Left forelimb (tissue), 1 donor: ENCODE results near the gene DNAI1.
"Not testable (repeated sequence)": the region's sequence is repeated elsewhere in the genome, so short reads cannot be mapped to it uniquely, and the experiment has no call there.

Experiments used
- DNase-seq: peaks from one replicate; pipeline ENCODE4 v3.0.0-alpha.2; 2018; ENCODE audit warnings: low spot score

Gene DNAI1

GRCh38 chr9:34451135-34451534 lies 7.5 kb upstream of the DNAI1 start:
- DNase-seq: no peak

- DNase-seq: no peak
These were observed 7.1 kb upstream of the DNAI1 start for GRCh38 chr9:34451545-34451944.

DNA sequence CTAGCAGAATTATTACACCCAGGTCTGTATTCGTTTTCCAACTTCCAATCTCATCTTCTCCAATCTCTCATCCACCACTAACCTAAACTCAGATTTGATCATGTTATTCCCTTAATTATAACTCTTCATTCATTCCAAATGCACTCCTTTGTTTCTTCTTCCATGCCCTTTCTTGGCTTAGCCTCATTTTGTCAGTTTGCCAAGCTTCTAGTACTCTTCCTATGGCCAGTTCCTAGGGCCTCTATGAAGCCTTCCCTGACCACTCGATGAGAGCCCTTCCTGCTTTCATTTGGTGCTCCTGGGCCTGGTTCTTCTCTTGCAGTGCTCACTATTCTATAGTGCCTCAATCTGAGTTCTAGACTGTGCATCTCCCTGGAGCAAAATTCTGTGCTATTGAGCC lies 6.0 kb upstream of the DNAI1 start:
- DNase-seq: no peak

DNA sequence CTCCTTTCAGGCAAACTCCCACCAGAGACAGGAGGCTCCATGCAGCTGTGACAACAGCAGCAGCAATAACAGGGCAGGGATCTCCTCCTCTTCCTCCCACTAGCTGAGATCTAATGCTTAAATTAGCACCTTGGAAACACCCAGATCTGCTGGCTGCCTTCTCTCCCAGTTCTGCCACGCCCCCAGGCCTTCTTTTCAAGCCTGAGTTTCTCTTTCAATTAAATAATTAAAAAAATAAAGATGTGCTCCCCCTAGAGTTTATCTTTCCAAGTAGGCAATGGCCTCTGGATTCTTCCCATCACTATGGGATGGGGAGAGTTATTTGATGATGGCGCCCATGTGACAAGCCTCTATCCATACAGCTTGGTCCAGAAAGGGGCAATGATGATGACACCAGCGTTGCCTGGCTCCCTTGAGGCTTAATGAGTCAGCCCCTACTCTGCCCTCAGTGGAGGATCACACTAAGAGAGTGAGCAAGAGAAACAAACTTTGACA lies 4.0 kb upstream of the DNAI1 start:
- DNase-seq: no peak

- DNase-seq: no peak
These were observed 2.5 kb upstream of the DNAI1 start for GRCh38 chr9:34456151-34456550.

GRCh38 chr9:34456746-34457145 lies 1.9 kb upstream of the DNAI1 start:
- DNase-seq: no peak

DNA sequence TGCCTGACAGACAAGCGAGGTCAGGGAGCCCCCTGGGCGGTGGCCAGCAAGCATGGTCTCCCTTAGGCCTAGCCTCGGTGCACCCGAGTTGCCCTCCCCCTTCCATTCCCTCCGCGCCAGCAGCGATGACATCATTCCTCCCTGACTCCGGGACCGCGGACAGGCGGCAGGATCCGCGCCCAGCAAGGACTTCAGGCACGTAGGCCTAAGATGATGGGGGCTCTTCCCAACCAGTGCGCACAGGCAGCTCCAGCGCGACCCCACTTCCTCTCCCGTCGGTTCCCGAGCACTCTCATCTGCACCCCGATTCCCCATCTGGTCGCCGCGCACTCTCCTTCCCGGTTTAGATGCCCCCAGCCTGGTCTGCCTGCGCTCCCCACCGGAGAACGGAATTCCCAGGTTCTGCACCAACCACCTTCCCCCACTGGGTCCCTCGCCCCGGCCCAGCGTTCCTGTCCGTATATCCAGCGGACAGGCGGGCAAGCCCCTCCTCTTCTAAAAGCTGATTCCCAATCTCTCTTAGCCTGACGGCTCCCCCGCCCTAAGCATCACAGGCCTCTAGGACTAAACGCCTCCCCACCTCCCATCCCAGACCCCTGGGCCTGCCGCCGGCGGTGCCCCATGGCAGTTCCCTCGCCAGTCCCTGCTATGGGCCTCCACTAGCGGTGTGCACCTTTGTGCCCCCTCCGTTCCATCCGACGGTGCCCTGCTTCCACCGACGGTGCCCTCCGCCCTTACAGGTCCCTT lies 1.2 kb upstream of the DNAI1 start:
- DNase-seq: no peak

DNA sequence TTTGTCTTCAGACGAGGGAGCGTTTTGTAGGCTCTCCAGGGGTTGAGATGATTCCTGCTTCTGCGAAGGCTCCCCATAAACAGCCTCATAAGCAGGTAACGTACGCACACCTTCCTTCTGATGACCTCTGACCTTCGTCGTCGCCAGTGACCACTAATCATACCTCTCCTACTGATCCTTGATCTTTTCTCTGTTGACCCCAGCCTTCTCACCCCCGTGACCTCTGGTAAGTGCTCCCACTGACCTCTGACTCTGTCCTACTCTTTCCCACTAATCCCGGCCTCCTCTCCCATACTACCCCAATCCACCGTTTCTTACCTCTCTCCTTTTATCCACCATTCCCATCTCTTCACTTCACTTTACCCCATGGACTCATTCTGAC lies 345 bp downstream of the DNAI1 start:
- no peak for DNase-seq

DNA sequence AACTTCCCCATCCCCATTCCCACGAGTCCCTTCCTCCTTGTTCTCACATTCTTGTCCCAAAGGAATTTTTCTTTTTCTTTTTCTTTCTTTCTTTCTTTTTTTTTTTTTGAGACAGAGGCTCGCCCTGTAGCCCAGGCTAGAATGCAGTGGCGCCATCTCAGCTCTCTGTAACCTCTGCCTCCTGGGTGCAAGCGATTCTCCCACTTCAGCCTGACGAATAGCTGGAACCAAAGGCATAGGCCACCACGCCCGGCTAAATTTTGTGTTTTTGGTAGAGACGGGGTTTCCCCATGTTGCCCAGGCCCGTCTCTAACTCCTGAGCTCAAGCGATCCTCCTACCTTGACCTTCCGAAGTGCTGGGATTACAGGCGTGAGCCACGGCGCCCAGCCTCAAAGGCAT lies 751 bp downstream of the DNAI1 start:
- no peak for DNase-seq

DNA sequence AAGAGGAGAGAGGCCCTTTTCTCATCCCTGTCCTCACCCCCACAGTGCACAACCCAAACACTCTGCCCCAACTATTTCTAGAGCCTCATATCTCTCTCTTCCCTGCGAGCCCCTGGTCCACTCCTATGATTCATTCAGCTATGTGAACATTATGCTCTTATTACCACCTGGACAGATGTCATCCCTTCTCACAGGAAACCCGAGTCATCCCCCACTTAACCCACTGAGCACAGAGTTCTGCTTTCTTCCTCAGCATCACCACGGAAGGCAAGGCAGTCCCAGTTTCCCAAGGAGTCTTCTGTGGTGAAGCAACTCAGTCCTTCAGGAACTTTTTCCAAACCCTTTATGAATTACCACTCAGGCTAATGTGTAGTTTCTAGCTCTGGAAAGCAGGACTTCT lies 1.3 kb downstream of the DNAI1 start:
- DNase-seq: no peak

DNA sequence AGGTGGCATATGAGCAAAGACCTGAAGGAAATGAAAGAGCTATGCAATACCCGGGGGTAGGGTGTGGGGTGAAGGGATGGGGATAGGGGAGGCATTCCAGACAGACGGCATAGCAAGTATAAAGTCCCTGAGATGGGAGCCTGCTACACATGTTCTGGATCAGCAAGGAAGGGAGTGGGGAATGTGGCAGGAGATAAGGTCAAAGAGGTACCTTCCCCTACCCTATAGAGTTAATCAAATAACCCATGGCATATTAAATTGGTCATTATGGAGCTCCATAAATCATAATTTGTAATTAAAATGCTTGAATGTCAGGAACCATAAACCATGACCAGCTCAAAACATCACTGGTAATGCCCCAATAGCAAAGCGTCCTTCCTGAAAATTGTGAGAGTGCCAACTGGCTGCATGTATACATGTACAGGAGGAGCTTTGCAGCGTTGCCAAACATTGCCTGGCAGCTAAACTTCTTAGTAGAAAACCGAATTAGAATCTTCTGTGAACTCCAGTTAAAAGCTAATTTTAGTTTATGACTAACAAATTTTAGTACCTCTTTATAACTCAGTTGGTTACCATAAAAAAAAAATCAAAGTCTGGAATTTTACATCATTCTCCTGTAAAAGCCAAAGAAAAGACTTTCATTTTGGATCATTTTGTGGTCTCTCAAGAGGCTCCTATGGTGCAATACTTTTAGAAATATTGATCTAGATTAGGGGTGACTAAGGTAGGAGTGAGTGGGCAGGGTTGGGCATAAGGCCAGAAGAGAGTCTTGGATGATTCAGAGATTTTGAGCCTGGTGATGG lies 4.7 kb downstream of the DNAI1 start:
- DNase-seq: no peak

DNA sequence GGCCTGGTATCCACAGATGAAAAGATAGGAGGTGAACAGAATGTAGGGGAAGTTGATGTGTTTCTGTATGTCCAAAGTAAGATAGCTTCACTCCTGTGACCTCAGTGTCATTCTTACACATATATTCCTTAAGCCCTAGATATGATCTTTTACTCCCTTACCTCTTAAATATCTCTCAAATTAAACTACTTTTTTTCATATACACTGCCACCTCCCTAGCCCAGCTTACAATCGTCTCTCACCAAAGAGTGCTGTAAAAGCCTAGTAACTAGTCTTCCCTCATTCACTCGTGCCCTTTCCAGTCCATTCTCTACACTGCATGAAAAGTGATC lies 5.3 kb downstream of the DNAI1 start:
- no peak for DNase-seq

GRCh38 chr9:34464571-34464970 lies 6.0 kb downstream of the DNAI1 start:
- no peak for DNase-seq

DNA sequence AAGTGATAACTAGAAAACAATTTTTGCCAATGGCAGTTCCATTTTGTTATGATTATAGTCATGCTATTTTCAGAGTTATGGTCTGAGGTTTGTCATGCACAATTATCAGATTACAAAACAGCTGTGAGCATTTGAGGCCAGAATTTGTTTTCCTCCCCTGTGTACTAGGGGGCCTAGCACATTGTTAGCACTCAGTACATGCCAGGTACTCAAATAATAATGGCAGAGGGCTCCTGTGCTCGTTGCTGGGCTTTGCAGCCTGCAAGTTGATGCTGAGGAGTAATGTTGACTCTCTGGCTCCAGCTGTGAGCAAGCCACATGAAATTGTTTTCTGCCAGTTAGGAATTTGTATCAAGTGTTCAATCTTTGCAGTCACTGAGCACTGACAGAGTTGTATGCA lies 6.9 kb downstream of the DNAI1 start:
- DNase-seq: no peak

- DNase-seq: no peak
These were observed 16.5 kb downstream of the DNAI1 start for GRCh38 chr9:34475097-34475496.

DNA sequence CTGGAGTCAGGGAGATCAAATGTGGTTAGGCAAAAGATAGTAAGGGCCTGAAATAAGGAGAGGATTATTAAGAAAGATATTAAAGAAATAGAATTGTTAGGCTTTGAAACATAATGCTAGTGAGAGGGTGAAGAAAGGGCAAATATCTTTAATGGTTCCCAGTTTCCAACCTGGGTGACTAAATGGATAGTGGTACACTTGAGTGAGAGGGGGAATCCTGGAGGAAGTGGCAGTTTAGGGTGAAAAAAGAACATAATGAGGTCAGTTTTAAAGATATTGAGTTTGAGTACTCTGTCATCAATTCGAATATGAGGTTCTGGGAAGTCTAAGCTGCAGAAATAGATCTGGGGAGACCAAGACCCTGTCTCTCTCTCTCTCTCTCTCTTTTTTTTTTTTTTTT lies 18.9 kb downstream of the DNAI1 start:
- no peak for DNase-seq

- no peak for DNase-seq
These were observed 20.8 kb downstream of the DNAI1 start for GRCh38 chr9:34479431-34479866.

- DNase-seq: not testable (repeated sequence)
These were observed 23.0 kb downstream of the DNAI1 start for GRCh38 chr9:34481620-34482019.

GRCh38 chr9:34482746-34483145 lies 24.1 kb downstream of the DNAI1 start:
- not testable (repeated sequence) for DNase-seq

- DNase-seq: no peak
These were observed 26.1 kb downstream of the DNAI1 start for GRCh38 chr9:34484678-34485077.

GRCh38 chr9:34485822-34486221 lies 27.2 kb downstream of the DNAI1 start:
- no peak for DNase-seq

DNA sequence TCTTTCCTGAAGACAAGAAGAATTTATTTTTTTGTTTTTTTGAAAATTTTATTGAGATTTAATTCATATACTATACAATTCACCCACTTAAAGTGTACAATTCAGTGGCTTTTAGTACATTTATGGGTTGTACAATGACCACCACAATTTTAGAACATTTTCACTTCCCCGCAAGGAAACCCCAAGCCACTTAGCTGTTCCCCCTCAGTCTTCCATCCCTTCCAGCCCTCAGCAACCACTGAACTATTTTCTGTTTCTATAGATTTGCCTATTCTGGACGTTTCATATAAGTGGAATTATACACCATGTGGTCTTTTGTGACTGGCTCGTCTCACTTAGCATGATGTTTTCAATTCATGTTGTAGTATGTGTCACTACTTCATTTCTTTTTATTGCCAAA lies 28.0 kb downstream of the DNAI1 start:
- DNase-seq: no peak

GRCh38 chr9:34490360-34490759 lies 31.8 kb downstream of the DNAI1 start:
- no peak for DNase-seq

DNA sequence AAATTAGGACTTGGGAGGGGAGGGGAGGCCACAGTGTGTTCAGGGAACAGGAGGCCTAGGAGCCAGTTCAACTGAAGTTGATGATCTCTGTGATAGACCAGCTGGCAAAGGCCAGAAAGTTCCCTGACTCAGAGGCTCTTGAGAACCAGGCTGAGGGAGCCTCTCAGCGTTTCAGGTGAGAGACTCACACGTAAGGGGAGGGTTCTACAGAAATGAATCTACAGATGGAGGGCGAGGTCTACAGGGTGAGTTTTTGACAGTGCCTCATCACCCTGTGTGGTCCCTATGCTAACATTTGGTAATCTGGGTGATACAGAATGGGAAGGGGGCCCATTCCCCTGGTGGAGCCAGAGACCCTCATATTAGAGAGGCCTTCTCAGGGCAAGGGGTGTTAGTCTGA lies 32.2 kb downstream of the DNAI1 start:
- no peak for DNase-seq
